Measurements from ENCODE around the gene SETD4. TPM values are rescaled to one million over a fixed set of nuclear protein-coding genes. Genes with fewer than 3 reads are reported as not detected.

The SETD4 gene
- total and polyA plus RNA-seq, 5 experiments from 2014 or later, result 6.5 to 31.7 (median 9.8) TPM

DNA sequence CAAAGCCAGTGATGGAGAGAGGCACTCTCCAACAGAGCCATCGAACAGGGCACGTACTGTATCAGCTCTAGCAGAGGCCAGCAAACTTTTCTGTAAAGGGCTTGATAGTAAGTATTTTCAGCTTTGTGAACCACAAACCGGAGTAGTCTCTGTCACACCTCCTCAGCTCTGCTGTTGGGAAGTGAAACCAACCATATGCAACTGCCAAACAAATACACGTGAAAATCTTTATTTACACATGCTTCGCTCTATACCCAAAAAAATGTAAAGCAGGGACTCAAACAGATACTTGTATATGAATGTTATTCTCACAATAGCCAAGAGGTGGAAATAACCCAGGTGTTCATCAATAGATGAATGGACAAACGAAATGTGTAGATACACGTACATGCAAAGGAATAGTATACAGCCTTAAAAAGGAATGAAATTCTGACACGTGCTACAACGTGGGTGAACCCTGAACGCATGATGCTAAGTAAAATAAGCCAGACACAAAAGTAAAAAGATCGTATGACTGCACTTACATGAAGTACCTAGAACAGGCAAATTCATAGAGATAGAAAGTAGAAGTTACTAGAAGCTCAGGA, 39.0 kb downstream of the SETD4 start:
- DNase-seq (no peak), ATAC-seq (no peak)
- Mint-ChIP-seq H3K27ac (peak overlapping the region in 1 of 10 donors; percentile 65), H3K27me3 (peaks cover 0 to 6% (median 0%) of the 10 kb centered on the region in 5 donors), H3K4me1 (peaks cover 0 to 3% (median 0%) of the 10 kb centered on the region in 4 donors), H3K4me3 (no peak overlapping the region), H3K36me3 (peaks cover 3 to 5% (median 4%) of the 10 kb centered on the region in 3 donors), H3K9me3 (peaks cover 0 to 15% (median 3%) of the 10 kb centered on the region in 9 donors)
- POLR2A ChIA-PET, result no interaction called here

DNA sequence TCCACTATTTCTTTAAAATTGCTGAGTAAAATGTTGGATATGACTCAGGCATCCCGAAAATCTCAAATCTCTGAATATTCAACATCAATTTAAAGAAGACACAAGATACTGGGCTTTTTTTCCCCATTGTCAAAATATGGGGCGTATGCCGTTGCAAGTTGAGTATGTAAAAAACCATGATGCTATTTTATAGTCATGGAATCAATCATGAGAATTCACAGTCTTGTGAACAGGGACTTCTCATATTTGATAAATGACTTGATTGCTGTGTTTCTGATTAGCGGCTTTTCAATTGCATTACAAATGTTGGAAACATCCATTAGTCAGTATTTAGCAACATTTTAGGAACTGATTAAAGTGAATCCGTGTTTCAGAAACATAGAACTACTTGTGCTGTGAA, 45.3 kb downstream of the SETD4 start:
- H3K27me3 Mint-ChIP-seq, result peaks cover 0 to 16% (median 9%) of the 10 kb centered on the region in 5 donors
- POLR2A ChIA-PET, result no interaction called here
- peaks cover 0 to 2% (median 0%) of the 10 kb centered on the region in 3 donors for H3K36me3 Mint-ChIP-seq
- no peak overlapping the region for H3K27ac Mint-ChIP-seq
- H3K4me3 Mint-ChIP-seq, result no peak overlapping the region
- no peaks in the 10 kb centered on the region for H3K9me3 Mint-ChIP-seq
- no peak for DNase-seq
- no peak for ATAC-seq
- H3K4me1 Mint-ChIP-seq, result no peaks in the 10 kb centered on the region

DNA sequence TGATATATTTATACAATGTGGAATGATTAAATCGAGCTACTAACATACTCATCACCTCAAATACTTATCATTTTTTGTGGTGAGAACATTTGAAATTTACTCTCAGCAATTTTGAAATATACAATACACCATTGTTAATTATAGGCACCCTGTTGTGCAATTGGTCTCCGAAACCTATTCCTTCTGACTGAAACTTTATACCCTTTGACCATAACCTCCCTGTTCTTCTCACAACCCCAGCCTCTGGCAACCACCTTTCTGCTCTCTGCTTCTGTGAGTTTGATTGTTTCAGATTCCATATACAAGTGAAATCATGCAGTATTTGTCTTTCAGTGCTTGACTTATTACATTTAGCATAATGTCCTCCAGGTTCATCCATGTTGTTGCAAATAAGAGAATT, 49.5 kb downstream of the SETD4 start:
- no peaks in the 10 kb centered on the region for H3K36me3 Mint-ChIP-seq
- no peaks in the 10 kb centered on the region for H3K9me3 Mint-ChIP-seq
- ATAC-seq (no peak), DNase-seq (no peak)
- peaks cover under 1 to 26% (median 6%) of the 10 kb centered on the region in 5 donors for H3K27me3 Mint-ChIP-seq
- no peak overlapping the region for H3K27ac Mint-ChIP-seq
- no peaks in the 10 kb centered on the region for H3K4me1 Mint-ChIP-seq
- POLR2A ChIA-PET, result no interaction called here
- H3K4me3 Mint-ChIP-seq, result no peak overlapping the region

DNA sequence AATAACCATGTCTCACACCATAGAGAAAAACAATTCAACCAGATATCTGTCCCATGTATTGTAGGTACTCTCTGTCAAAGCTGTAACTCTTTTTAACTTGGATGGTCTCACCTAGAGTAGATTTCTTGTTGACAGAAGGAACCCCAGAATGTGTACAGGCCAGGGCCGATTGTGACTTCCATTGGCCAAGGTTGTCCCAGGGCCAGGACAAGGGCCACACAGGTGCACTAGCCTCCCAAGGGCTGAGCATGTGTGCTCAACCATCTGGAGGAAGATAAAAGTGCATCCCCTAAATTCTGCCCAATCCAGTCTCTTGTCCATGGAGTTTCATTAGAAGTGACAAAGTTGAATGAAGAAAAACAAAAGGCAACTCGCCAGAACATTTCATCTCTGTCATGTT, 51.8 kb downstream of the SETD4 start:
- Mint-ChIP-seq H3K27me3 (peaks cover 2 to 32% (median 8%) of the 10 kb centered on the region in 5 donors), H3K36me3 (no peaks in the 10 kb centered on the region), H3K9me3 (no peaks in the 10 kb centered on the region), H3K27ac (no peak overlapping the region), H3K4me3 (no peak overlapping the region), H3K4me1 (no peaks in the 10 kb centered on the region)
- ATAC-seq, result no peak
- POLR2A ChIA-PET, result no interaction called here
- DNase-seq, result no peak

DNA sequence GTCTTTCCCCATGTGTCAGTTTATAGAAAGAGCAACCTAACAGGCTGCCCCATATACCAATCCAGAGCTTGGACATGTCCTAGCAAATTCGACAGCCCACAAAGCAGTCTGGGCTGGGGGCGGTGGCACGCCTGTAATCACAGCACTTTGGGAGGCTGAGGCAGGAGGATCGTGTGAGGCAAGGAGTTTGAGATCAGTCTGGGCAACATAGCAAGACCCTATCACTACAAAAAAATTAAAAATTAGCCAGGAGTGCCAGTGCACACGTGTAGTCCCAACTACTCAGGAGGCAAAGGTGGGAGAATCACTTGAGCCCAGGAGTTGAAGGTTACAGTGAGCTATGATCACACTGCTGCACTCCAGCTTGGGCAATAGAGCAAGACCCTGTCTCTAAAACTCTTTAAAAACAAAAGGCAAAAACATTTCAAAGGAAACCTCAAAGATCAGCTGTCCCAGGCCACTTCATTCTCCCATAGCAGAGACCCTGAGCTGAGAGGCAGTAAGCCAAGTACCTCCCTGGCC, 54.4 kb downstream of the SETD4 start:
- no peaks in the 10 kb centered on the region for H3K9me3 Mint-ChIP-seq
- no peak for DNase-seq
- no peak for ATAC-seq
- H3K4me1 Mint-ChIP-seq, result no peaks in the 10 kb centered on the region
- no peak overlapping the region for H3K4me3 Mint-ChIP-seq
- POLR2A ChIA-PET, result no interaction called here
- H3K27ac Mint-ChIP-seq, result no peak overlapping the region
- H3K27me3 Mint-ChIP-seq, result peaks cover 4 to 45% (median 8%) of the 10 kb centered on the region in 5 donors
- no peaks in the 10 kb centered on the region for H3K36me3 Mint-ChIP-seq

DNA sequence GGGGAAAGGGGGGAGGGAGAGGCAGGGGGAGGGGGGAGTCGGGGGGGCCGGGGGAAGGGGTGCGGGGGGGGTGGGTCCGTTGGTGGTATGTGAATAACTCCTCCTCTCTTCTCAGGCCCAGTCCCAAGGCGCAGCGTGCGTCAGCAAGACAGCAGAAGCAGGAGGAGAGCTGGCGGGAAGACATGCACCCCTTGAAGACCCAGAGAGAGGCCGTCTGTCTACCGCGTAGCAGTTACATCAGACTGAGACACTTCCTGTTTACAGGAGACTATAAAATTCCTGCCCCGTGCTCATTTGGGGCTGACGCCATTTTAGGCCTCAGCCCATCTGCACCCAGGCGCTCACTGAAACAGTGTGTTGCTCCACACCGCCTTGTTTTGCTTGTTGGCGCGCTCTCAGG, 55.3 kb downstream of the SETD4 start:
- Mint-ChIP-seq H3K4me3 (no peak overlapping the region), H3K27me3 (peaks cover 8 to 54% (median 14%) of the 10 kb centered on the region in 5 donors), H3K4me1 (no peaks in the 10 kb centered on the region), H3K27ac (no peak overlapping the region), H3K36me3 (no peaks in the 10 kb centered on the region), H3K9me3 (no peaks in the 10 kb centered on the region)
- no peak for DNase-seq
- no peak for ATAC-seq
- POLR2A ChIA-PET, result interaction anchor here (0.5 kb wide), 1 partner anchor 9 kb away, joined by 3 read pairs; no protein-coding TSS in a partner anchor

DNA sequence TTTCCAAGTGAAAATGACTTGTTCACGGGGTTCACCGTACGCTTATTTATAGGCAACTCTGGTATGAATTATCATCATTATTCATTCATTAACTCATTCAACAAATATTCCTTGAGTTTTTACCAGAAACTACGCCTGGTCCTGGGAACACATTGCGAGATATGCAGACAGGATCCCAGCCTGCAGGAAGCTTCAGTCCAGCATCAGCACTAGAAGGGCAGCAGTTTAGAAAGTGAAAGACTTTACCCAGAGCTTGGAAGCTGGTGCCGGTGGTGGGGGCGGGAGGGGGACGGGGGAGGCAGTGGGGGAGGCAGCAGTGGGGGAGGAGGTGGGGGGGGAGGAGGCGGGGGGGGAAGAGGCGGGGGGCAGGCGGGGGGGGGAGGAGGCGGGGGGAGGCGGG, 55.9 kb downstream of the SETD4 start:
- H3K4me3 Mint-ChIP-seq, result no peak overlapping the region
- H3K27me3 Mint-ChIP-seq, result peaks cover 13 to 60% (median 17%) of the 10 kb centered on the region in 5 donors
- no peaks in the 10 kb centered on the region for H3K4me1 Mint-ChIP-seq
- no peak overlapping the region for H3K27ac Mint-ChIP-seq
- no peaks in the 10 kb centered on the region for H3K9me3 Mint-ChIP-seq
- H3K36me3 Mint-ChIP-seq, result no peaks in the 10 kb centered on the region
- POLR2A ChIA-PET, result no interaction called here
- no peak for ATAC-seq
- no peak for DNase-seq

DNA sequence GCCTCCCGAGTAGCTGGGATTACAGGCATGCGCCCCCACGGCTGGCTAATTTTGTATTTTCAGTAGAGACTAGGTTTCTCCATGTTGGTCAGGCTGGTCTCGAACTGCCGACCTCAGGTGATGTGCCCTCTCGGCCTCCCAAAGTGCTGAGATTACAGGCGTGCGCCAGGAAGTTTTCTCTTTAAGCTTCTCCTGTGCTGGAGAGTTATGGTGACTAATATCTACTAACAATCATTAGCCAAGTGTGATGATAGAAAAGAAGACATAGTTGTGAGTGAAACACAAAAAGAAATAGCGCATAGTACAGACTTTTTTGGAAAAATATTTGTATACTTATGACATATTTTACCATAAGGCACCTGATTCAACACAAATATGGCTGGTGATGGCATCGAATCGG, 56.5 kb downstream of the SETD4 start:
- H3K4me1 Mint-ChIP-seq, result no peaks in the 10 kb centered on the region
- no peak overlapping the region for H3K4me3 Mint-ChIP-seq
- H3K27me3 Mint-ChIP-seq, result peaks cover 14 to 66% (median 24%) of the 10 kb centered on the region in 5 donors
- no peaks in the 10 kb centered on the region for H3K36me3 Mint-ChIP-seq
- no peaks in the 10 kb centered on the region for H3K9me3 Mint-ChIP-seq
- ATAC-seq (no peak), DNase-seq (no peak)
- H3K27ac Mint-ChIP-seq, result no peak overlapping the region
- POLR2A ChIA-PET, result no interaction called here

DNA sequence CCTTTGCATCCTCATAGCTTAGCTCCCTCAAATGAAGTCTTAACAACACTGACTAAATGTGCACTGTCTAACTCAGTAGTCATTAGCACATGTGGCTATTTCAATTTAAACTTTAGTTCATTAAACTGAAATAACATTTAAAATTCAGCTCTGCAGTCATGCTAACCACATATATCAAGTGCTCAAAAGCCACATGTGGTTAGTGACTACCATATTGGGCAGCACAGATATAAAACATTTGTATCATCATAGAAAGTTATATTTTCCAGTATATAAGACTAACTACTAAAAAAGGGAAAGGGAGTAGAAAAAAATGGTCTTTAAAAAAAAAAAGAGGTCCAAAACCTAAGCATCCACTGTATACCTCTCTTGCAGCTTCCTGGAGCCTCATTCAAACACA, 64.1 kb downstream of the SETD4 start:
- H3K9me3 Mint-ChIP-seq, result no peaks in the 10 kb centered on the region
- peak overlapping the region in 5 of 10 donors; percentile 21 to 50 (median 28) for H3K4me3 Mint-ChIP-seq
- no peaks in the 10 kb centered on the region for H3K36me3 Mint-ChIP-seq
- H3K4me1 Mint-ChIP-seq, result peaks cover 5 to 19% (median 16%) of the 10 kb centered on the region in 4 donors
- no peak overlapping the region for H3K27ac Mint-ChIP-seq
- no peak for ATAC-seq
- peaks cover 16 to 45% (median 39%) of the 10 kb centered on the region in 5 donors for H3K27me3 Mint-ChIP-seq
- POLR2A ChIA-PET, result interaction anchor here (0.6 to 0.7 kb wide), 2 partner anchors 9 to 519 kb away, joined by 3 read pairs; no protein-coding TSS in a partner anchor
- no peak for DNase-seq

DNA sequence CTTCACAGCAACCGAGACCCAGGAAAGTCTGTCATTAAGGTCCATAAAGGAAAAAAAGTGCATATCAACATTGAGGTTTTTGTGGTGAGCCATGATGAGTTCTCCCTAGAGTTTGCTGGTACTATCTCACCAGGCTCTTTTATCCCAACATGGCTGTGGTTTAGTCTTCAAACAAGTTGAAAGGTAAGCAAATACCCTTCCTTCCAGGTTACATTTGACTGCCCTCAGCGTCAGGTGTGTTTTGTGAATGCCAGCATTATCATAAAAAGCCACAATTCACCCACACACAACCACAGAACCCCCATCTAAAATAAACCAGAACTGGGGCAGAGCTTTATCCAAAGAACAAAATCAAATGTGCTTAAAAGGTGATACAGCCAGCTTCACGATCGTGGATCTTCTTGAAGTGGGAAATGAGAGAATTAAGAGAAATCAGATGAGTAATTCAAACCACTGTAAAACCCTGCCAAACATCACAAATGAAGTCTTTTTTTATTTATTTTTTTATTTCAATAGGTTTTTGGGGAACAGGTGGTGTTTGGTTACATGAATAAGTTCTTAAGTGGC, 64.7 kb downstream of the SETD4 start:
- no peak overlapping the region for H3K27ac Mint-ChIP-seq
- POLR2A ChIA-PET, result interaction anchor here (0.7 kb wide), 1 partner anchor 10 kb away, joined by 3 read pairs; no protein-coding TSS in a partner anchor
- peaks cover 5 to 19% (median 16%) of the 10 kb centered on the region in 4 donors for H3K4me1 Mint-ChIP-seq
- peaks cover 13 to 40% (median 36%) of the 10 kb centered on the region in 5 donors for H3K27me3 Mint-ChIP-seq
- no peaks in the 10 kb centered on the region for H3K9me3 Mint-ChIP-seq
- H3K36me3 Mint-ChIP-seq, result no peaks in the 10 kb centered on the region
- H3K4me3 Mint-ChIP-seq, result peak overlapping the region in 1 of 10 donors; percentile 56
- ATAC-seq (peak in 1 of 2 donors; percentile 65), DNase-seq (peak in 3 of 10 donors; percentile 3 to 21 (median 10))

DNA sequence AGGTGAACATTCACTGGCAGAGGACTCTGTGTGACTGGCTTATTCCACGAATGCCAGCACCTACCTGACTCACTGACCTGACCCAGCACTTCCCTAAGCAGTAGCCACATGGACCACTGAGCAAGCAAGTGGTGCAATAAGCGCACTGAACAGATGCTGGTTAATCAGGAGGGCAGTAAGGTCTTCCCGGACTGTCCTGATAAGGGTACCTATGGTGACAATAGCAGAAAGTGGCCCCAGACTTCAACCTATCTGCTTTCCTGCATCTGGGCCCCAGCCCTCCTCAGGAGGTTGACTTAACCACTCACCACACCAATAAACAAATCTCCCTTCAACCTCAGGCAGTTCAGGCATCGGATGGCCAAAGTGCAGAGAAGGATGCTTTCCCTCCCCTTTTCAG, 65.7 kb downstream of the SETD4 start:
- Mint-ChIP-seq H3K27me3 (peaks cover 6 to 40% (median 29%) of the 10 kb centered on the region in 5 donors), H3K27ac (no peak overlapping the region), H3K4me1 (peaks cover 5 to 19% (median 16%) of the 10 kb centered on the region in 4 donors), H3K4me3 (peak overlapping the region in 1 of 10 donors; percentile 56), H3K36me3 (no peaks in the 10 kb centered on the region), H3K9me3 (no peaks in the 10 kb centered on the region)
- ATAC-seq, result no peak
- DNase-seq, result no peak
- POLR2A ChIA-PET, result no interaction called here

DNA sequence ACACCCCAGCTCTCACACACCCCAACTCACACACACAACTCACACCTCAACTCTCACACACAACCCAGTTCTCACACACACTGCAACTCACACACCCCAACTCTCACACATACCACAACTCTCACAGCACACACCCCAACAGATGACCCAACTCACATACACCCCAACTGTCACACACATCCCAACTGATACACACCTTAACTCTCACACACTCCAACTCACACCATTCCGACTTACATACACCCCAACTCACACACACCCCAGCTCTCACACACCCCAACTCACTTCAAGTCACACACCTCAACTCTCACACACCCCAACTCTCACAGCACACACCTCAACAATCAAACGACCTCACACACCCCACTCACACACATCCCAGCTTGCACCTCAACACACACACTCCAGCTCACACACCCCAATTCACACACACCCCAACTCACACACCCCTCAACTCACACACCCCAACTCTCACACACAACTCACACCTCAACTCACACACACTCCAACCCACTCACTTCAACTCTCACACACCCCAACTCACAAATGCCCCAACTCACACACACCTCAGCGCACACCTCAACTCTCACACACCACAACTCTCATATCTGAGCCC, 66.3 kb downstream of the SETD4 start:
- POLR2A ChIA-PET, result no interaction called here
- ATAC-seq, result no peak
- H3K27me3 Mint-ChIP-seq, result peaks cover 7 to 38% (median 25%) of the 10 kb centered on the region in 5 donors

DNA sequence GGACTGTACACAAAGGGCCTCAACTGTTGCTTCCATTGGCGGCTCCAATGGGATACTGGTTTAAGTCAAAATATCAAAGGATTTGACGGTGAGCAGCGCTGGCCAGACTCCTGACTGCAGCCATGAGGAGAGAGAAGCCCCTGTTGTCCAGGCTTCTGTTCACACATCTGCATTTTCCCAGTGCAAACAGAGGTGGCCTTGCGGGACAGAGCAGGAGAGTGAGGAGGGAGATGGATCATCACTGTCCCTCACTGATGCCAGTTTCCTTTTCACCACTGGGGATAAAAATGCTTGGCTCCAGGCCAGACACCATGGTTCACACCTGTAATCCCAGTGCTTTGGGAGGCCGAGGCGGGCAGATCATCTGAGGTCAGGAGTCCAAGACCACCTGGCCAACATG, 69.2 kb downstream of the SETD4 start:
- peaks cover 4 to 14% (median 13%) of the 10 kb centered on the region in 4 donors for H3K4me1 Mint-ChIP-seq
- H3K27me3 Mint-ChIP-seq, result peaks cover 7 to 22% (median 9%) of the 10 kb centered on the region in 5 donors
- POLR2A ChIA-PET, result no interaction called here
- no peaks in the 10 kb centered on the region for H3K9me3 Mint-ChIP-seq
- no peaks in the 10 kb centered on the region for H3K36me3 Mint-ChIP-seq
- H3K27ac Mint-ChIP-seq, result no peak overlapping the region
- no peak overlapping the region for H3K4me3 Mint-ChIP-seq
- DNase-seq, result no peak
- ATAC-seq, result no peak

More for the DNA sequence above, 66.3 kb downstream of the SETD4 start:
- DNase-seq, result no peak
- no peak overlapping the region for H3K4me3 Mint-ChIP-seq
- peaks cover 5 to 19% (median 16%) of the 10 kb centered on the region in 4 donors for H3K4me1 Mint-ChIP-seq
- no peak overlapping the region for H3K27ac Mint-ChIP-seq
- H3K36me3 Mint-ChIP-seq, result no peaks in the 10 kb centered on the region
- no peaks in the 10 kb centered on the region for H3K9me3 Mint-ChIP-seq
